ENCODE measurements around the gene THOC7.

Gene THOC7

GRCh38 chr3:63886858-63887257 is 23.3 kb upstream of the THOC7 start:
- Histone ChIP-seq H4K20me1 (ENCODE audit: insufficient read depth, low read length) (peaks cover 58% of the 10 kb centered on the region), H3K27ac (ENCODE audit: low read length) (no peak overlapping the region), H3K9me3 (ENCODE audit: insufficient read depth, low read length) (no peaks in the 10 kb centered on the region), H3K4me1 (ENCODE audit: low read length) (no peaks in the 10 kb centered on the region), H3K4me2 (ENCODE audit: low read length) (no peak overlapping the region), H2AFZ (ENCODE audit: low read depth, low read length) (no peak overlapping the region), H3K27me3 (ENCODE audit: low read depth, low read length) (no peaks in the 10 kb centered on the region), H3K36me3 (replicated peaks; ENCODE audit: low read depth, low read length) (peaks cover 5% of the 10 kb centered on the region), H3K79me2 (ENCODE audit: low read length) (peaks cover 67% of the 10 kb centered on the region), H3K4me3 (ENCODE audit: low read length) (no peak overlapping the region), H3K9ac (ENCODE audit: low read length) (no peak overlapping the region)
- TF ChIP-seq, protein P1, sequence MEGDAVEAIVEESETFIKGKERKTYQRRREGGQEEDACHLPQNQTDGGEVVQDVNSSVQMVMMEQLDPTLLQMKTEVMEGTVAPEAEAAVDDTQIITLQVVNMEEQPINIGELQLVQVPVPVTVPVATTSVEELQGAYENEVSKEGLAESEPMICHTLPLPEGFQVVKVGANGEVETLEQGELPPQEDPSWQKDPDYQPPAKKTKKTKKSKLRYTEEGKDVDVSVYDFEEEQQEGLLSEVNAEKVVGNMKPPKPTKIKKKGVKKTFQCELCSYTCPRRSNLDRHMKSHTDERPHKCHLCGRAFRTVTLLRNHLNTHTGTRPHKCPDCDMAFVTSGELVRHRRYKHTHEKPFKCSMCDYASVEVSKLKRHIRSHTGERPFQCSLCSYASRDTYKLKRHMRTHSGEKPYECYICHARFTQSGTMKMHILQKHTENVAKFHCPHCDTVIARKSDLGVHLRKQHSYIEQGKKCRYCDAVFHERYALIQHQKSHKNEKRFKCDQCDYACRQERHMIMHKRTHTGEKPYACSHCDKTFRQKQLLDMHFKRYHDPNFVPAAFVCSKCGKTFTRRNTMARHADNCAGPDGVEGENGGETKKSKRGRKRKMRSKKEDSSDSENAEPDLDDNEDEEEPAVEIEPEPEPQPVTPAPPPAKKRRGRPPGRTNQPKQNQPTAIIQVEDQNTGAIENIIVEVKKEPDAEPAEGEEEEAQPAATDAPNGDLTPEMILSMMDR (IDR thresholded peaks at IDR 0.05; ENCODE audit: low read depth, low read length), result no peak
- TF ChIP-seq EZH2phosphoT487 (IDR thresholded peaks at IDR 0.05; ENCODE audit: low read depth), result no peak

DNA sequence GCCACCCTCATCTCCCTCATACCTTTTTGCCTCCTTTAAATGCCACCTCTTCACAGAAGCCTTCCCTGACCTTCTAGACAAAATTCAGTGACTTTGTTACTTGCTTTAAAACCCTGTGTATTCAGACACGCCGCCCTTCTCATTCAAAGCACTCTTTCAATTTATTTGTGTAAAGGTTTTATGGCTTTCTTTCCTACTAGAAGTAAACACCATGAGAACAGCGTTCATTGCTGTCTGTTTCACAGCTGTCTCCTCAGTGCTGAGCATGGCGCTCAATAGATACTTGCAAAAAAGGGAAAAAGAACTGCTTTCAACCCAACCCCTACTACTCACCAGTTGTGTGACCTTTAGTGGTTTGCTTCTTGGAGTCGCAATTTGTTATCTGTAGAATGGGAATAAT is 17.0 kb upstream of the THOC7 start:
- no peak overlapping the region for H3K9ac ChIP-seq (ENCODE audit: low read length)
- H2AFZ ChIP-seq (ENCODE audit: low read depth, low read length), result no peak overlapping the region
- H3K9me3 ChIP-seq (ENCODE audit: insufficient read depth, low read length), result no peaks in the 10 kb centered on the region
- H3K4me1 ChIP-seq (ENCODE audit: low read length), result no peaks in the 10 kb centered on the region
- no peak overlapping the region for H3K4me3 ChIP-seq (ENCODE audit: low read length)
- no peaks in the 10 kb centered on the region for H3K36me3 ChIP-seq (replicated peaks; ENCODE audit: low read depth, low read length)
- peaks cover 80% of the 10 kb centered on the region for H4K20me1 ChIP-seq (ENCODE audit: insufficient read depth, low read length)
- H3K79me2 ChIP-seq (ENCODE audit: low read length), result peaks cover 93% of the 10 kb centered on the region
- no peaks in the 10 kb centered on the region for H3K27me3 ChIP-seq (ENCODE audit: low read depth, low read length)
- H3K27ac ChIP-seq (ENCODE audit: low read length), result no peak overlapping the region
- TF ChIP-seq EZH2phosphoT487 (IDR thresholded peaks at IDR 0.05; ENCODE audit: low read depth), result no peak
- TF ChIP-seq, protein P1 (IDR thresholded peaks at IDR 0.05; ENCODE audit: low read depth, low read length), result no peak
- H3K4me2 ChIP-seq (ENCODE audit: low read length), result no peak overlapping the region

GRCh38 chr3:63878394-63879060 is 14.9 kb upstream of the THOC7 start:
- no peaks in the 10 kb centered on the region for H3K27me3 ChIP-seq (ENCODE audit: low read depth, low read length)
- H3K9me3 ChIP-seq (ENCODE audit: insufficient read depth, low read length), result no peaks in the 10 kb centered on the region
- no peak overlapping the region for H3K27ac ChIP-seq (ENCODE audit: low read length)
- H3K4me2 ChIP-seq (ENCODE audit: low read length), result no peak overlapping the region
- no peak overlapping the region for H2AFZ ChIP-seq (ENCODE audit: low read depth, low read length)
- TF ChIP-seq, protein P1 (IDR thresholded peaks at IDR 0.05; ENCODE audit: low read depth, low read length), result no peak
- TF ChIP-seq EZH2phosphoT487 (IDR thresholded peaks at IDR 0.05; ENCODE audit: low read depth), result no peak
- no peak overlapping the region for H3K9ac ChIP-seq (ENCODE audit: low read length)
- peaks cover 97% of the 10 kb centered on the region for H3K79me2 ChIP-seq (ENCODE audit: low read length)
- H3K4me1 ChIP-seq (ENCODE audit: low read length), result no peaks in the 10 kb centered on the region
- H3K4me3 ChIP-seq (ENCODE audit: low read length), result no peak overlapping the region
- peaks cover 87% of the 10 kb centered on the region for H4K20me1 ChIP-seq (ENCODE audit: insufficient read depth, low read length)
- H3K36me3 ChIP-seq (replicated peaks; ENCODE audit: low read depth, low read length), result peaks cover 6% of the 10 kb centered on the region

- Histone ChIP-seq H3K79me2 (ENCODE audit: low read length) (peaks cover 97% of the 10 kb centered on the region), H4K20me1 (ENCODE audit: insufficient read depth, low read length) (peaks cover 87% of the 10 kb centered on the region), H3K4me3 (ENCODE audit: low read length) (no peak overlapping the region), H3K9ac (ENCODE audit: low read length) (no peak overlapping the region), H3K9me3 (ENCODE audit: insufficient read depth, low read length) (no peaks in the 10 kb centered on the region), H3K36me3 (replicated peaks; ENCODE audit: low read depth, low read length) (peaks cover 9% of the 10 kb centered on the region), H2AFZ (ENCODE audit: low read depth, low read length) (no peak overlapping the region), H3K4me1 (ENCODE audit: low read length) (no peaks in the 10 kb centered on the region), H3K27me3 (ENCODE audit: low read depth, low read length) (no peaks in the 10 kb centered on the region), H3K27ac (ENCODE audit: low read length) (no peak overlapping the region), H3K4me2 (ENCODE audit: low read length) (no peak overlapping the region)
- TF ChIP-seq, protein P1 (IDR thresholded peaks at IDR 0.05; ENCODE audit: low read depth, low read length), result no peak
Measured at GRCh38 chr3:63877737-63878393, 14.3 kb upstream of the THOC7 start.
